ENCODE results near the gene NCKIPSD.
A peak's percentile ranks its signal among the peaks of the same experiment; 100 is the strongest.

NCKIPSD gene

GRCh38 chr3:48697952-48698351 lies 12.2 kb upstream of the NCKIPSD start:
- no peak for DNase-seq

- no peak for DNase-seq
Measured at GRCh38 chr3:48696601-48697000, 10.9 kb upstream of the NCKIPSD start.

- DNase-seq, result no peak
Measured at GRCh38 chr3:48696156-48696555, 10.4 kb upstream of the NCKIPSD start.

GRCh38 chr3:48695393-48695753 lies 9.7 kb upstream of the NCKIPSD start:
- peak in 36 of 56 donors; percentile 10 to 84 (median 46) for DNase-seq

- DNase-seq, result peak in 51 of 56 donors; percentile 14 to 81 (median 60)
Measured at GRCh38 chr3:48694610-48695392, 9.1 kb upstream of the NCKIPSD start.

GRCh38 chr3:48693826-48694225 lies 8.1 kb upstream of the NCKIPSD start:
- DNase-seq, result peak in 1 of 56 donors; percentile 11

- DNase-seq, result peak in 7 of 56 donors; percentile 5 to 60 (median 20)
Measured at GRCh38 chr3:48692551-48692950, 6.8 kb upstream of the NCKIPSD start.

- no peak for DNase-seq
Measured at GRCh38 chr3:48690846-48691458, 5.2 kb upstream of the NCKIPSD start.

- DNase-seq, result no peak
Measured at GRCh38 chr3:48689384-48689783, 3.7 kb upstream of the NCKIPSD start.

GRCh38 chr3:48688737-48689075 lies 3.0 kb upstream of the NCKIPSD start:
- DNase-seq, result no peak

- no peak for DNase-seq
Measured at GRCh38 chr3:48688032-48688736, 2.5 kb upstream of the NCKIPSD start.

- DNase-seq, result no peak
Measured at GRCh38 chr3:48687220-48687678, 1.5 kb upstream of the NCKIPSD start.

- DNase-seq, result no peak
Measured at GRCh38 chr3:48686538-48687219, 964 bp upstream of the NCKIPSD start.

- no peak for DNase-seq
Measured at GRCh38 chr3:48685293-48685602, 467 bp downstream of the NCKIPSD start.

- peak in 5 of 56 donors; percentile 6 to 33 (median 17) for DNase-seq
Measured at GRCh38 chr3:48684480-48685143, 1.1 kb downstream of the NCKIPSD start.

GRCh38 chr3:48684054-48684349 lies 1.7 kb downstream of the NCKIPSD start:
- DNase-seq, result peak in 1 of 56 donors; percentile 12

GRCh38 chr3:48682786-48683185 lies 2.9 kb downstream of the NCKIPSD start:
- DNase-seq, result no peak

GRCh38 chr3:48681974-48682610 lies 3.6 kb downstream of the NCKIPSD start:
- DNase-seq, result no peak

GRCh38 chr3:48681541-48681880 lies 4.2 kb downstream of the NCKIPSD start:
- no peak for DNase-seq

- DNase-seq, result no peak
Measured at GRCh38 chr3:48680811-48681540, 4.7 kb downstream of the NCKIPSD start.
